Muscle layer of duodenum (tissue), 2 donors: ENCODE measurements around the gene RAB7B.
"Not testable (repeated sequence)": the region's sequence is repeated elsewhere in the genome, so short reads cannot be mapped to it uniquely, and the experiment has no call there.

ENCODE experiments used
- H3K27ac ChIP-seq: one replicate; pipeline ENCODE4 v1.7.0; 2013; ENCODE audit warnings: mild to moderate bottlenecking, low read length
- H3K27me3 ChIP-seq: one replicate; pipeline ENCODE4 v1.7.0; 2013; ENCODE audit warnings: low read depth, mild to moderate bottlenecking, control low read depth, low read length
- H3K36me3 ChIP-seq, 2 donors: one replicate each; pipeline ENCODE4 v1.7.0; 2013; ENCODE audit warnings: low read length in 2 of 2, control low read depth in 1 of 2, mild to moderate bottlenecking in 1 of 2; ENCODE audit not compliant: insufficient read depth in 2 of 2, control insufficient read depth in 1 of 2
- H3K4me1 ChIP-seq, 2 donors: one replicate each; pipeline ENCODE4 v1.7.0; 2013; ENCODE audit warnings: low read length in 2 of 2, mild to moderate bottlenecking in 2 of 2, control low read depth in 1 of 2, moderate library complexity in 1 of 2; ENCODE audit not compliant: insufficient read depth in 2 of 2, control insufficient read depth in 1 of 2
- H3K4me3 ChIP-seq, 2 donors: one replicate each; pipeline ENCODE4 v1.7.0; 2013; ENCODE audit warnings: low read length in 2 of 2, low read depth in 1 of 2, mild to moderate bottlenecking in 1 of 2
- H3K9me3 ChIP-seq, 2 donors: one replicate each; pipeline ENCODE4 v1.7.0; 2013; ENCODE audit warnings: low read length in 2 of 2, control low read depth in 1 of 2, mild to moderate bottlenecking in 1 of 2; ENCODE audit not compliant: control insufficient read depth in 1 of 2
- donor health status: healthy.

The RAB7B gene, protein sequence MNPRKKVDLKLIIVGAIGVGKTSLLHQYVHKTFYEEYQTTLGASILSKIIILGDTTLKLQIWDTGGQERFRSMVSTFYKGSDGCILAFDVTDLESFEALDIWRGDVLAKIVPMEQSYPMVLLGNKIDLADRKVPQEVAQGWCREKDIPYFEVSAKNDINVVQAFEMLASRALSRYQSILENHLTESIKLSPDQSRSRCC

DNA sequence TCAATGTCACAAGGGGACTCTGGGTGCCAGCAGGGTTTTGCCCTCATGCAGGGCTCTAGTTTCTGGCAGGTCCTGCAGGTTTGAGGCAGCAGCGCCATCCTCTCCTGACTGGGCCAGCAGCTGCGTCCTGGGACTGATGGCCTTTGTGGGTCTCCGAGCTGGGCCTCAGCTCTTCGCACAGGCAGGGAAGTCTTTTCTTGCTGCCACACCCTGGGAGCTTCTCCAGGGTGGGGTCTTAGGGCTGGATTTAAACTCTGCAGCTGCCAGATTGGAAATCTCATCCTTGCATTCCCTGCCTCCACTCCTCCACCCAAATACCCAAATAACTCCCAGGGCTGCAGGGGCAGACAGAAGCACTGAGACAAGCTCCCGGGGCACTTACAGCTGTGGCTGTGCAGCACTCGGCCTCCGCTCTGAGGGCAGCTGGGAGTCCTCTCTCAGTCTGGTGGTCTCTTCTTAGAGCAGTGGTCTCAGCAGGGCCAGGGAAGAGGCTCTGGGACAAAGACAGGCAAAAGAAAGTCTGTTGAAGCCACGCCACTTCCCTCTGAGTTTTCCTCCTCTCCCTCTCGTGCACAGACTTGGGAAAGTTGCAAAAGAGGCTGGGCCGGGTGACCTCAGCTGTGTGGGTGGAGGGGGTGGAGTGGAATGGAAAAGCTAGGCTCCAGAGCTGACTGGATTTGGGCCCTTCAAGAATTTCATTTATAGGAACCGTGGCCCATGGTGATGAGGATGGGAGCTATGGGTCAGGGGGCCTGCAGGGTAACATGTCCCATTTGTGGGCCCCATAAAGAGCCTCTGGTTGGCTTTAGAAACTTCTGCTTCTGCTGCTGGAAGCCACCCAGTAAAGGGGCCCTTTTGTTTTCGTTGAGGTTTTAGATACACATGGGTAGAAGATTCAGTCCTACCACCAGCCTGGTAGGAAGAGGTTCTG, at the start of gene RAB7B:
Gene RAB7B (minus strand): TSS at position 525 of the 931 bp plus-strand sequence. CDS start 9,260 bp downstream, outside the sequence.
- Histone ChIP-seq H3K36me3 (no peaks in the 10 kb centered on the region), H3K27me3 (no peaks in the 10 kb centered on the region), H3K4me1 (peaks cover 0 to 12% of the 10 kb centered on the region in 2 donors), H3K9me3 (no peaks in the 10 kb centered on the region), H3K4me3 (peak within 1 kb of the TSS; percentile 51 to 67), H3K27ac (peak within 1 kb of the TSS; percentile 62)

DNA sequence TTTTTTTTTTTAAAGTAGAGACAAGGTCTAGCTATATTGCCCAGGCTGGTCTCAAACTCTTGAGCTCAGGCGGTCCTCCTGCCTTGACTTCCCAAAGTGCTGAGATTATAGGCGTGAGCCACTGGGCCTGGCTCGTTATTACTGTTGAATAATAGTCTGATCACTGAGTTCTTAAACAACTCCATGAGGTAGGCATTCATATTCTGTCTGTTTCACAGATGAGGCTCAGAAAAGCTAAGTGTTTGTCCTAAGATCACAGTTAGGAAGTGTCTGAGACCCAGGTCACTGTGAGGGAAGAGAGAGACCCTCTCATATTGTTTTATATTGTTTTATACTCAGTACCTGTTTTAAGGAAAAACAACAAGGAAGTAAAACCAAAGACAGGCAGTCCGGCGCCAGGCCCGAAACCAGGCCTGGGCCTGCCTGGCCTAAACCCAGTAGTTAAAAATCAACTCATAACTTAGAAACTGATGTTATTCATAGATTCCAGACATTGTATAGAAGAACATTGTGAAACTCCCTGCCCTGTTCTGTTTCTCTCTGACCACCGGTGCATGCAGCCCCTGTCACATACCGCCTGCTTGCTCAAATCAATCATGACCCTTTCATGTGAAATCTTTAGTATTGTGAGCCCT, 49.2 kb upstream of the RAB7B start:
- H3K9me3 ChIP-seq, H3K27ac ChIP-seq, H3K27me3 ChIP-seq, H3K4me3 ChIP-seq, H3K36me3 ChIP-seq, H3K4me1 ChIP-seq: not testable (repeated sequence)

DNA sequence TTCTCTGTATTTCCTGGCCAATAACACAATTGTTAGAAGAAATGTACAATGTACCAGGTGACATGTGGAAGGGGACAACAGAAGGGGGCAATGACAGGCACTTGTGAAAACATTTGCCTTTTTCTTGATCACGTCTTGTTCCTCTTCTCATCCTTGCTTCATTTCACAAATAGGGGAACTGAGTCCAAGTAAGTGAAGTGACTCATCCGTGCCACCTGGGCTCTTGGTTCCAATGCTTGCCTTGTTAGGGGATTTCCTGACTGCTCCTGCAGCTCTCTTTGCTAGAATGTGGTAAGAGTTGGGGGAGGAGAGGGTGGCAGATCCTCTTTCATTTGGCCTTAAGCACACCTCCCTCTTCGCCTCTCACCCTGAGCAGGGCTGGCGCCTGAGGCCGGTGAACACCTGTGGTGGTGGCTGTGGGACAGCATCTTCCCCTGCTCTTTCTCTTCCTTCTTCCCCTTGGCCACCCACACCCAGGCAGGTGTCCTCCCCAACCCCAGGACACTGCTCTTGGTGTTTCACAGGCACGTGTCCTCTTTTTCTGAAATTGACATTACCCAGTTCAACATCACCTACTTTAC, 47.5 kb upstream of the RAB7B start:
- H3K4me3 ChIP-seq: no peak overlapping the region
- H3K36me3 ChIP-seq: no peaks in the 10 kb centered on the region
- no peaks in the 10 kb centered on the region for H3K27me3 ChIP-seq
- H3K4me1 ChIP-seq: peaks cover 0 to 6% of the 10 kb centered on the region in 2 donors
- H3K9me3 ChIP-seq: no peaks in the 10 kb centered on the region
- no peak overlapping the region for H3K27ac ChIP-seq

DNA sequence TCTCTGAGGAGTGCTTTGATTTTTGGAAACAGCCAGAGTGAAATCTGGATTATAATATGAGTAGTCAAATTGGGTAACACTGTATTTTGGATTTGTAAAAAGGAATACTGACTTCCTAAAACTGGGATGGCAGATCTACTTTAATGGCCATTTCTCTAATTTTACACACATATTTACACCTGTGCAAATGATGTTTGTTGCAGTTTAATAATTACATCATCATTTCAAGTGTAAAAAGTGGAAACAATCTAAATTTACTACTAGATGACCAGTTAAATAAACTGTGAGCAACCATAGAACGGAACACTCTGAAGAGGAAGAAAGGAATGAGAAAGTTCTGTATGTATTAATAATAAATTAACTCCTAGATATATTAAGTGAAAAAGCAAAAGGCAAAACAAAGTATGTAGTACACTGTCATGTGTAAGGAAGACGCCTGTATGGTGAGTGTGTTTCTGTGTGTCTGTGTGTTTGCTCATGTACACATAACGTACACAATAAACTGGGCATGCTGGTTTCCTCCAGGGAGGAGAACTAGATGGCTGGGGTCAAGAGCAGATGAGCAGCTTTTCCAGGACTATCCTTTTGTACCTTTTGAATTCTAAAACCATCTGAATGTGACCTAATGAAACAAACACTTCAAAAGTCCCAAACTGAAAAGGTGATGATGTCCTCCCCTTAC, 46.9 kb upstream of the RAB7B start:
- H3K27ac ChIP-seq: no peak overlapping the region
- peaks cover 0 to 6% of the 10 kb centered on the region in 2 donors for H3K4me1 ChIP-seq
- H3K27me3 ChIP-seq: no peaks in the 10 kb centered on the region
- H3K9me3 ChIP-seq: no peaks in the 10 kb centered on the region
- H3K36me3 ChIP-seq: no peaks in the 10 kb centered on the region
- H3K4me3 ChIP-seq: no peak overlapping the region

DNA sequence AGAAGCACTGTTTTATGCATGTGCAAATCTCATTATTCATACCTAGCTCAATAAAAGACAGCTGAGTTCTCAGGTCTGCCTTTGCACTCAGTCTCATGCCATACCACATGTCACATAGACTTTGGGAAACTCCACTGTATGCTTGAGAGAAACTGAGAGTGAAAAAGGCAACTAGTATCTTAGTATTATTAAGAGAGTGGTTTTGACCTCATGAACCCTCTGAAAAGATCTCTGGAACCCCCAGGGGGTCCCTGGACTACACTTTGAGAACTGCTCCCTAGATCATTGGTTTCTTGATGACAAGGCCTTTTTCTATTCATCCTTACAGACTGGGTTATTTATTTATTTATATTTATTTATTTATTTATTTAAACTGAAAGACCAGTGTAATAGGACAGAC, 46.1 kb upstream of the RAB7B start:
- no peaks in the 10 kb centered on the region for H3K27me3 ChIP-seq
- H3K9me3 ChIP-seq: no peaks in the 10 kb centered on the region
- H3K36me3 ChIP-seq: no peaks in the 10 kb centered on the region
- H3K4me1 ChIP-seq: peaks cover 0 to 6% of the 10 kb centered on the region in 2 donors
- no peak overlapping the region for H3K27ac ChIP-seq
- no peak overlapping the region for H3K4me3 ChIP-seq

DNA sequence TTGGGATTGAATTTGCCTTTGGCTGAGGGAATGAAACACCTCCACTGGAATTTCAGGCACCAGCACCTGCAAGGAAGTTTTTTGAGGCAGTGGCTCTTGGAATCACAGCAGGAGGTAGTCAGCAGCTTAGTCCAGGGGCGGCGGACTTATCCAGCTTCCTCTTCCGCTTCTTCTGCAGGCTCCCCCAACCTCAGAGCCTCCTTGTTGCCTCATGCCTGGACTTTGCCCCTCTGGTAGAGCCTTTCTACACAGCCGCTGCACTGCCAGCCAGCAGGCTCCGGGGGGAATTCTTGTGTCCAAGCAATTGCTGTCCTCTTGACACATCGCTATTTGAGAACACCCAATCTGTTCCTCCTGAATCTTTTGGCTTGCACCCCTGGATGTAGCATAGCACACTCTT, 45.4 kb upstream of the RAB7B start:
- no peaks in the 10 kb centered on the region for H3K9me3 ChIP-seq
- H3K27ac ChIP-seq: no peak overlapping the region
- peaks cover 0 to 6% of the 10 kb centered on the region in 2 donors for H3K4me1 ChIP-seq
- H3K4me3 ChIP-seq: no peak overlapping the region
- H3K27me3 ChIP-seq: no peaks in the 10 kb centered on the region
- no peaks in the 10 kb centered on the region for H3K36me3 ChIP-seq

DNA sequence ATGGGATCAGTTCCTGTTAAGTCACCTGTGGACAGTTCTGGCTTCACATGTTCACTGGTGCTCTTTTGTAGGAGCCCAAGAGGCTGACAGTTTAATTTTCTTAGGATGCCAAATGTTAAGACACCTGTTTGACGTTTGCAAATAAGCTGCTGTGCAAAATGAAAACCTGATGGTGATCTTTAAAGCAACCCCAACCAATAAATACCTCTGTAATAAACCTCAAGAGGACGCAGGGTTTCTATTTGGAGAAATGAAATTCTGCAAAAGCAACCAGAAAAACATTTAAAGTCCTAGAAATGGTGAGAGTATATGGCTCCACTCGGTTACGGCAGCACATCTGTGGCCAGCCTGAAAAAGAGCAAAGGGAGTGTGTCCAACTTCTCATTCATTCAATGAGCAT, 44.1 kb upstream of the RAB7B start:
- Histone ChIP-seq H3K9me3 (no peaks in the 10 kb centered on the region), H3K27ac (no peak overlapping the region), H3K36me3 (no peaks in the 10 kb centered on the region), H3K27me3 (no peaks in the 10 kb centered on the region), H3K4me3 (no peak overlapping the region), H3K4me1 (peaks cover 0 to 6% of the 10 kb centered on the region in 2 donors)

DNA sequence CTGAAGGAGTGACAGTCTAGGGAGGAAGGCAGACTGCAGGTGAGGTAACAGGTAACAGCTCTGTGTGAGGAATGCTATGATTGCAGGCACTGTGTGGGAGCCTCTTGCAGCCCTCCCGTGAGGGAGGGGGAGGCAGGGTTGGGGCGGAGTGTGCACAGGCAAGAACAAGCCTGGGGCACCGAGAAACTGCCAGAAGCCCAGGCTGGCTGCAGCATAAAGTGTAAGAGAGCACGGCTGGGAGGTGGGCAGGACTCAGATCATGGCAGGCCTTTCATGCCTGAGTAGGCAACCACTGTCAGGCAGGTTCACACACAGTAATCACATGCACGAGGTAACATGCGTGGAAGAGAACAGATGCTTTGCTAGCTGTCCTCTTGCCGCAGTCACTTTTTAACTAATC, 38.4 kb upstream of the RAB7B start:
- H3K4me1 ChIP-seq: no peaks in the 10 kb centered on the region
- H3K27me3 ChIP-seq: no peaks in the 10 kb centered on the region
- H3K36me3 ChIP-seq: no peaks in the 10 kb centered on the region
- no peaks in the 10 kb centered on the region for H3K9me3 ChIP-seq
- no peak overlapping the region for H3K4me3 ChIP-seq
- H3K27ac ChIP-seq: no peak overlapping the region

DNA sequence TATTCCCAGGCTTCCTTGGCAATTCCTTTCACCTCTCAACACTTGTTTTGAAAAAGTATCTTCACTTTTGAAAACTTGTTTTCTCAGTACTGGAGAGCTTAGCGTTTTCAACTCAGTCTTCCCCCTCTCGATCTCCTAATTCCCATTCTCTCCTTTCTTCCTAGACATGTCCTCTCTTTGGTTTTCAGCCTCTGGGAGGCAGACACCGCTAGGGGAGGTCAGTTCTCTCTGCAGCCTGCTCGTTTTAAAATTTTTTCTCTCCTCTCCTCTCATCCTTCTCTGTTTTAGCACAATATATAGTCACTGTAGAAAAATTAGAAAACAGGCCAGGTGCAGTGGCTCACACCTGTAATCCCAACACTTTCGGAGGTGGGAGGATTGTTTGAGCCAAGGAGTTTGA, 37.1 kb upstream of the RAB7B start:
- no peak overlapping the region for H3K27ac ChIP-seq
- no peaks in the 10 kb centered on the region for H3K27me3 ChIP-seq
- H3K4me1 ChIP-seq: no peaks in the 10 kb centered on the region
- H3K36me3 ChIP-seq: no peaks in the 10 kb centered on the region
- no peaks in the 10 kb centered on the region for H3K9me3 ChIP-seq
- H3K4me3 ChIP-seq: no peak overlapping the region

DNA sequence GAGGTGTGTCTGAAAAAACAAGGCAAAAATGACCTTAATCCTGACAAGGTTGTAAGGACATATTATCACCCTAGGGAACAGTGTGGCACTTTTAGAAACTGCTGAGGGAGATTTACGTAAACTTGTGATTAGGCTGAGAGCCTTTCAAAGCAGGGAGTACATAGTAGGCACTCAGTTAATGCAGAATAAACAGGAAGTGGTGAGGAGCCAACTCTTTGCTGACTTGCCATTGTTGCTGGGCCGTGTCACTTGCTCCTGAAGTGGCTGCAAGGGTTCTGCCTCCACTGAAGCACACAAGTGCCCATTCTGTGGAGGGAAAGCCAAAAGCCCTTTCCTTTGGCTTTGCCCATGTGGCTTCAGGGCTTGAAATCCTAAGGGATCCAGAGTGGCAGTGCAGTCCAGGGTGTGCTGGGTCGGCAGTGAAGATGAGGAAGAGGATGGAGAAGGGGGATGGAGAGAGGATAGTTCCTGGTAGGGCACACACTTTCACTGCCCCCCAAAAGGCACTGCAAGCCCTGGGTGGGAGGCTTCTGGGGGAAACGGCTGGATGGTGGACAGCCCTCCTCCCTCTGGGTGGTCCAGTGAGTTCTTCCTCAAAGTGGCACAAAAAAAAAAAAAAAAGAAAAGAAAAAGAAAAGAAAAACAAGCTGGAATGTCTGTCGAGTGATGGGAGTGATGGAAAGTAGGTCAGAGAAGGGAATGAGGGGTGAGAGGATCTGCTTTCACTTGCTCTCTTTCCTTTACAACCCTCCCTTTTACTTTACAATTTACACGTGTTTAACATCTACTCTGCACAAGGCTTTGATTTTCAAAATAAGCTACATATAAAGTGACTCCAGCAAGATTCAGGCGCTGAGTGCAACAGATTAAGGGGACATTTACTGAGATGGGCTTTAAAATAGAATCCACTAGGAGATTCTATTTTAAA, 36.1 kb upstream of the RAB7B start:
- H3K27ac ChIP-seq: no peak overlapping the region
- H3K27me3 ChIP-seq: no peaks in the 10 kb centered on the region
- no peaks in the 10 kb centered on the region for H3K9me3 ChIP-seq
- no peaks in the 10 kb centered on the region for H3K36me3 ChIP-seq
- no peaks in the 10 kb centered on the region for H3K4me1 ChIP-seq
- no peak overlapping the region for H3K4me3 ChIP-seq
